AG08395 (cell line): ENCODE data around the gene SUMF1.

Experiments used
- DNase-seq: peaks from one replicate; pipeline ENCODE4 v3.0.0; 2012; ENCODE audit warnings: mixed read lengths, low spot score

The SUMF1 gene

DNA sequence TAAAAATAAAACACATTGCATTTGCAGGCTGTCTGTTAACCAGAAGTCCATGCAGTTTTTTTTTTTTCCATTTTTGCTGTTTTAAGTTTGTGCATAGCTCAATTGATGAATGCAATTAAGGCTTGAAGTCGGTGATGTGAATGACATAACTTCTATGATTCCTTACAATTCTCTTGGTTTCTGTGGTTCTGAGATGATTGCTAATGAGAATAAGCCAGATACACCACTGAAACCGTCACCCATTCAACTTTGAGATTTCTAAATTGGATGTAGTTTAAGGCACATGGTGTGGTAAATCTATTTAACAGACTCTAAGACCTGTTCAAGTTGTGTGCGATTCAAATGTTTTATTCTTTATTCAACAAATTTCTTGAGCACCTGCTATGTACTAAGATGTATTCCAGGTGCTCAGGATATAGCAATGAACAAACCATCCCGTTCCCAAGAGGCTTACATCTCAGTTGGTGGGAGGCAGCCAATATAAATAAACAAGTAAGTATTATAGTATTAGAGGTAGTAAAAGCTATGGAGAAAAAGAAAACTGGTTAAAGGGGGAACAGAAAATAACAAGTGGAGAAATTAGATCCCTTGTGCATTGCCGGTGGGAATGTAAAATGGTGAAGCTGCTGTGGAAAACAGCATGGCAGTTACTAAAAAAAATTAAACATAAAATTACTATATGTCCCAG is 30.1 kb upstream of the SUMF1 start:
- DNase-seq, result no peak

DNA sequence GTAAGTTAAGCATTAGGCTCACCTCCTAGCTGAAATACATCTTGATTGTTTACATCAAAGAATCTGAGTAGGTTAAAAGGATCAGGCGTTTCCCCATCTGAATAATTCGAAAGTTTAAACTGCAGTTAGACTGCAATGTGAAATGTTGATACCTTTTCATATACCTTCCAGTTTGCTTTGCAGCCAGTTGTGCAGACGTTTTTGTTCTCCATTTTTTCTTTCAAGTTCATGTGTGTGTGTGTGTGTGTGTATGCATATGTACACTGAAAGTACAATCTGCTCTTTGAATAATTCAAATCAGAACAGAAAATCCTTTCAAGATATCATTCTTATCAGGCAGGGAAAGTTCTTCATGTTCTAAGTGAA is 29.0 kb upstream of the SUMF1 start:
- DNase-seq, result no peak

DNA sequence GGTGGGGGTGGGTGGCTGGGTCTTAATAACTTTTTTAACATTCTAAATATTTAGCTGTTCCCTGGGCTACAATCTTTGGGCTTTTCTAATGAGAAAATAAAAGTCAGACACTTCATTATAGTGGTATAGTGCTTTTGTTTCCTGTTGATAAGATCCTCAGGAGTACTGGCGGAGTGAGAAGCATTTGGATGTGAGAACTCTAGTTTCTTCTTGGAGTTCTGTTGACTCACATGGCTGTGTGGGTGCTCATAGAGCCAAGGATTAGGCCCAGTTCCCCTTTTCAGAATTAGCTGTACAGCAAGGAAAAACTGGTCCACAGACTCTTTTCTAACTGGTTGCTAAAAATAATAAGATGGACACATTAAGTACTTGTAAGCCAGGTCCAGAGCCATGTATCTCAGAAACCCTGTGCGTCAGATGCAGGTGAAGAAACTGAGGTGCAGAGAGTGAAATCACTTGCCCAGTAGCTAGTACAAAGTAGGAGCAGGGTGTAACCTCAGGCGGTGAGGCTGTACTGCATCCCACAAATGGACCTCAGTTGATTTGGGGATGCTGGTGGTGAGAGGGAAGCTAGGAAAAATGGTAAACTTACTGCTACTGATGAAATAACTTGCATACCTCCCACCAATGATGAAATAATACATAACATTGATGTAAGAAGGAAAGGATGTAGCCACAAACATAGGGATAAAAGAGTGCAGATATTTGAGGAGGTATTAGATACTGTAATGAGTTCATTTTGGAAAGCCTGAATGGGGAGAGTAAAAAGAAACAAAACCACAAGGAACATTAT is 28.4 kb upstream of the SUMF1 start:
- no peak for DNase-seq

DNA sequence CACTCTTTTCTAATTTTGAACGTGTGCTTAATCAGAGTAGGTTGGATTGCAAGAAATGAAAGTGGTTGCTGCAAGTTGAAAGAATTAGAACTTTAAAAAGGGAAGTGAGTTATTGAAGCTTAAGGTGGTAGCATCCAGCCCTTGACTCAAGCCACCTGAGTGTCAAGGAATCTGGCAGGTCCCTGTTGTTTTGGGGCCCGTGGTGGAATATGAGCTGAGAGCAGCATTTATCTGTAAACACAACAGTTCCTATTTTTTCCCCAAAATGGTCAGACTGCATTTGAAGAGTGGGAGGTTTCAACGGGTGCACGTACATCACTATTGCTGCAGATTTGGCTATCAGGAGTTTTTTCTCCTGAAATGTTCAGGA is 27.8 kb upstream of the SUMF1 start:
- no peak for DNase-seq

DNA sequence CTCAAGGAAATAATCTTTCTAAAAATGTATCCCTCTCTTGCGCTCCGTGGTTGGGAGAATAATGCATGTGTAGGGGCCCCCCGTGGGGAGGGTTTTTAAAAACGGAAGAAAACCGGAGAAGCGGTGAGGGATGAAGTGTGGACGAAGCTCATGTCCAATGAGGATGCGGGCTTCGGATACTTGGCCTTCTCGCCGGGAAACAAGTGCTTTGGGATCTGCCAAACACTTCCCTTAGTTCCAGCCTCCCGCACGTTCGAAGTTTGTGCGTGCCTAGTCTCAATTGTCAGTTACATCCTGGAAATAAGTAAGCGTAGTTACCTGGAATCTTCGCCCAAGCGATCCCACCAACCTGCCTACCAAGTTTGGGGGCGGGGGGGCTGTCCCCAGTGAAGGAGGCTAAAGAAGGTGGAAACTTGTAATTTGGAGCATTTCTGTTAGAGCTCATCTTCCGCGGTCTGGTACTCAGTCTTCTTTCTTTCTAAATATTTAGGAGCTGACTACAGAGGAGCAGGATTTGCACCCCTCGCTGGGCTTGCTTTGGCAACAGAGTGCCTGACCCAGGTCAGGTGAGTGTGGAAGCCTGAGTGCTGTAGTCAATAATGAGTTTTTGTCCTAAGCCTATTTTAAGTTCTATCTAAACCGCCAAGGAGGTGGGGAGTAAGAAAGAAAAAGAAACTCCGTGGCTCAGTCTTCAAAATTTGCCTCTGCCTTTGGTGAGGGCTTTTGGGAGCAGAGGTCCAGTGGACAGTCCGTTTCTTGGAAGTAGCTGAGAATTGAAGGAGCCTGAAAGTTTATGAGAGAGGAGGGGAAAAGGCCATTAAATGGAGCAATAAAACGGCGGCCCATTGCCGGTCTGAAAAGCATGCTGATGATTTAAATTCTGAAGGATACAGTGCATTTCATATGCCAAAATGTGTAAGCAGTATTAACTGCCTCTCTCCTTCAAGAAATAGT is 27.1 kb upstream of the SUMF1 start:
- peak; percentile 13 for DNase-seq

DNA sequence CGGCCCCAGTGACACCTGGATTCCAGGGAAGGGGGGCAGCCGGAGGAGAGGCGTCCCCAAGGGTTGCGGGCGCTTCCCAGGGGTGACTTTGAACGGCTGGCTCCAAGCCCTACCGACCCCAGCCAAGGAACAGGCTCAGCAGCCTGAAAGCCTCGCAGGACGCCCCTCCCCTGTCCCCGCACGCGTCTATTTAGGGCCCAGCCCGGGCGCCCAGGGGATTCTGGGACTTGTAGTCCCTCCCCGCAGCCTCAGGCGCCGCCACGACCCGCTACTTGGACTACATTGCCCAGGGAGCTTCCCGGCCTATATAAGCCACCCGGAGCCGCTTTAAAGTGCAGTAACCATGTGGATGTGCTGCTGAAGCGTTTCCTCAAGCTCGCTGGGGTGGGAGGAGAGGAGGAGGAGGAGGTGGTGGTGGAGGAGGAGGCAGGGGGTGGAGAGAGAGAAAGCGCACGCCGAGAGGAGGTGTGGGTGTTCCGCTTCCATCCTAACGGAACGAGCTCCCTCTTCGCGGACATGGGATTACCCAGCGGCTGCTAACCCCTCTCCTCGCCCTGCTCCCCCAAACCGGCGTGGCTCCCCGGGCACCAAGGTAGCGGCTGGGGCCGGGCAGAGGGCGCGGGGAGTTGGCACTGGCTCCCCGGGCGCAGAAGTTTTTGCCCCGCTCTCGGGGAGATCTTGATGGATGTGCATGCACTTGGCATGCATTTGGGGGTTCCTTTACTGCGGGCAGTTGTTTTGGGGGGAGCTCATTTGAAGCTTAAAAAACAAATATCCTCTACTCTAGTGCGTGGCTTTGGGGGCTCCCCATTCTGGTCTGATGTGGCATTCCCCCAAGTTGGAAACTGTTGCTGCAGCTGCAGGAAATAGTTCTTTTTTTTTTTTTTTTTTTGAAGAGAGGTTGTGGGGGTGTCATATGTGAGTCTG is 26.2 kb upstream of the SUMF1 start, which contains the start of gene ITPR1:
Gene ITPR1 (plus strand): TSS at position 335 of the 927 bp plus-strand sequence. CDS start 23,144 bp downstream, outside the sequence.
- peak; percentile 98 for DNase-seq

DNA sequence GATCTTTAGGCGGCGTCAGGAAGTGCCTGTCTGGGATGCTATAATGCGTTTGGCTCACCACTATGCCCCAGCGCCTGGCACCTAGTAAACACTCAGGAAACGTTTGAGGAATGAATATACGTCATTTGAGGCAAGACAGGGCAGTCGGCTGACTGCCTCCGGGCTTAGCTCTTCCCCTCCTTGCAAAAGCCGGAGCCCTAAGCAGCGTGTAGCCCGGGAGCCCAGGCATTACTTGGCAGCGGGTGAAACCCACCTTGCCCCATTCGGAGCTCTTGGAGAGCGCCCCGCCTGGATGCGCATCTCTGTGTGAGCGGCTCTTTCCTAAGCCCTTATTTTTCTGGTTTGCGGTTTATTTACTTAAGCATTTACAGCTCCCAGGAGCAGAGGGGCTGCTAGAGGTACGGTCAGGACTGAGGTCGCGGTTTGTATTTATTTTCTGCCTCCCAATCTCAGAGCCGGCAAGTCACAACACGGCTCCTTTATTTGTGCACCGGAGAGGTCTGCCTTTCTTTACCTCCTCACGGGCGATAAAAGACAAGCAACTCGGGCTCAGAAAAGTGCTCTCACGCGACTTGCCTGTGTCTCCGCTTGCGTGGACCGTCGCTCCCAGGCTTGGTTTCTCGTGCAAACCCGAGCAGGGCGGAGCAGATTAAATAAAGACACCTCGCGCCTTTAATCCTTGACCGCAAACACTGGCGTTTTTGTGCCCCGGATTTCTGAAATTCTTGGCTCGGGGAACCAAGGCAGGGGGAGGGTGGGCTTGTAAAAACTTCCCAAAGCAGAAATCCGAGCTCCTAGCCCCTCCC is 25.3 kb upstream of the SUMF1 start:
- peak; percentile 55 for DNase-seq

DNA sequence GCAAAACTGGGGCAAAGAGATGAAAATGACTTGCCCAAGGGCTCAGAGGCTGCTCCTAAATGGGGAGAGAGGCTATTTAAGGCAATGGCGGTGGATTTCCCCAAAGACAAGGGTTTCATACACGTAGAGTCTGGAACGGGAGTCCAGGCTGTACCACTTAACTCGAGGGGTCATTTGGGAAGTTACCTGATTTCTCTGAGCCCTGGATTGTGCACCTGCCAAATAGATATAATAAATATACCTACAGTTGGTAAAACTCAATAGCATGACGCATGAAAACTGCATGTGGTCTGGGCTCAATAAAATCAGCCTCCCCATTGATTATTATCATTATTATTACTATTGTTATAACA is 24.8 kb upstream of the SUMF1 start:
- no peak for DNase-seq

DNA sequence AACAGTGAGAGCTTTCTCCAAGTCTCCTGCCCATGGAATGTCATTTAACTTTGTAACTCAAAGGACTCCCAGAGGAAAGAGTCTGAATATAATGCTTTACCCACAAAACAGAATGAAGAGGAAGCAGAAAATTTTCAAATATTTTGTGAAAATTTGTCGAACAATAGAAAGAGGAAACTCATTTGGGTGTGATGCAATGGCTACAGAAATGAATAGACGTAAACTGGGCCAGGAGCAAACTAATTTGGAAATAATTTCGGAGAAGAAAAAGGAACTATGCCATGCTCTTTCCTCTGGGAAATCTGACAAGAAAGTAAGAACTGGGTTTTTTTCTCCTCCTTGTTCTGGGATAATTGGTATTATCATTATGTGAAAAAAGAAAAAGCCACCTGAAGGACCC is 11.2 kb upstream of the SUMF1 start:
- no peak for DNase-seq

DNA sequence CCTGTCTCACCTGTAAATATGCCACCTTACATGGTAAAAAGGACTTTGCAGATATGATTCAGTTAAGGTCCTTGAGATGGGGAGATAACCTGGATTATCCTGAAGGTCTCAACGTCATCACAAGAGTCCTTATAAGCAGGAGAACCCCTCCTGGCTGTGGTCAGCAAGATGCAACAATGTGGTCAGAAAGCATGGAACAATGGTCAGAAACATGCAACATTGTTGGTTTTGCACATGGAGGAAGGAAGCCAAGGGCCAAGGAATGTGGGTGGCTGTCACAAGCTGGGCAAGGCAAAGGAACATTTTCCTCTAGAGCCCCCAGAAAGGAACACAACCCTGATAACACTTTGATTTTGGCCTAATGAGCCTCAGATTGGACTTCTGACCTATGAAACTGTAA is 9.4 kb upstream of the SUMF1 start:
- DNase-seq, result no peak

DNA sequence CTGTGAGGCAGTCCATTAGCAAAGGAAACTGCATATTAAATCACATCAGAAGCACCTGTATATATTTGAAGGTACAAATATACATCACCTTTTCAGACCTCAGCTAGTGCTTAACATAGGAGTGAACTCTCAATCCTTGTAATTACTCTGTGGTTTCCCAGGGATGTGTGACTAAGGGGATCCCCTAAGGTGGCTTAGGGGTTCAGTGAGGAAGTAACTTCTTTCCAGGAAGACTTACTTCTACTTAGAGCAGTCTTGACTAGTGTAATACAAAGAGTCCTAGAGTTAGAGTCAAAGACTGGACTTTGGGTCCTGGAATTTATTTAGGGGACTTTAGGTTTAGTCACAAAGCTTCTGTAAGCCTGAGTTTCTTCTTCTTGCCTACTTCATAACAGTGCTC is 8.7 kb upstream of the SUMF1 start:
- DNase-seq, result no peak

DNA sequence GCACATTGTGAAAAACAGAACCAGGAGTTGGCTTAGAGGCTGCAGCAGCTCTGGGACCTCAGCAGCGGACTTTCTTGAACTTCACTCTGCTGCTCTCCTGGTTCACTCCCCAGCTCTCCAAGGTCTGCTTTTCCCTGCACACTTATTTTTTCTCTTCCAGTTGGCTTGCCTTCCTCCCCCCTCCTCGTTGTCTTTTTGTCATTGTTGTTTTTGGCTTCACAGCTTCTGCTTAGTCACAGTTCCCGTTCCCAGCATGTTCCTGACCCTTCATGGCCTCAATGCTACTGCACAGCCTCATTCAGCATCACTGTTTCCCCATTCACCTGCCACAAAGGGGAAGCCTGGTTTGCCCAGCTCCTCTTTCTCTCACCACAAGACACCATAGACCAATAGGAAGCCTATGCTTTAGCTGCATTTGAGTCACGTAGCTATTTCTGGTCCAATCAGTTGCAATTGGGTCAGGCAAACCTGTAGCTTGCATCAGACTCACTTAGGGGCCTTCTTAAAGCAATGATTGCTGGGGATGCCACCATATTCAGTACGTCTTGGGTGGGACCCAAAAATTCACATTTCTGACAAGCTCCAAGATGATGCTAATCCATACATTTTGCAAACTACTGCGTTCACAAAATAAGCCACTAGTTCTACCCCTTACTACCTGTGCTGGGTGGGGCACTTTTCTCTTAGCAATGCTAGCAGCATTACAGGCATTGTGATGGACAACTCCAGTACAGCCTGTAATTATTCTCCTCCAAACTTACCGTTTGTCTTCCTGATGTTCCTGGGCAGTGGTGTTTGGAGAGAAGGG is 7.8 kb upstream of the SUMF1 start:
- DNase-seq, result peak; percentile 28

DNA sequence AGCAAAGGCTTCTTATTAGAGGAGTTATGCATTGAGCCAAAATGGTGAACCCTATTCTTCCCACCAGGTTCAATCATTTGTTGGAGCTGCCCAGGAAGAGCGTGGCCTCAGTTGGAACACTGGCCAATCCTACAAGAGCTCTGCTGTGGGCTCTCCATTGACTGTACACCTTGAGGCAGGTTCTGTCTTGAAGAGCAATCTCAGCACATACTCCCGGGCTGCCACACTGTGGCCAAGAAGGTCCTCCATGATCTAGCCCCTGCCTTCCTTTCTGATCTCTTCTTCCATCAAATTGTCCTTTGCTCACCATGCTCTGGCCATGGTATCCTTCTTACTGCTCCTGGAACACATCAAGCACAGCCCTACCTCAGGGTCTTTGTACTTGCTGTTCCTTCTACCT is 5.7 kb upstream of the SUMF1 start:
- DNase-seq, result no peak

DNA sequence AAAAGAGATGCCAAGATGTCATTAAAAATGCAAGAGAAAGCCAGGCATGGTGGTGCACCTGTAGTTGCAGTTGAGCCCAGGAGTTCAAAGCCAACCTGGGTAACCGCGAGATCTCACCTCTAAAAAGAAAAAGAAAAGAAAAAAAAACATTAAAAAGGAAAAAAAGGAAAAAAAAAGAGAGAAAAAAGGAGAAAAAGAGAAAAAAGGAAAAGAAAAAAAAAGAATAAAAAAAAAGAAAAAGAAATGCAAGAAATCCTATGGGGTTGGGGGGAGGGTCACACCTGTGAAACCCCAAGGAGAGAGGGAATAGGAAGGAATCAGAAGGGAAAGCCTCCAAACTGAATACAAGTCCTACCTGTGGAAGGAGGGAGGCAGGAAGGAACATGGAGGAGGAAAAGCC is 5.2 kb upstream of the SUMF1 start:
- DNase-seq, result no peak

DNA sequence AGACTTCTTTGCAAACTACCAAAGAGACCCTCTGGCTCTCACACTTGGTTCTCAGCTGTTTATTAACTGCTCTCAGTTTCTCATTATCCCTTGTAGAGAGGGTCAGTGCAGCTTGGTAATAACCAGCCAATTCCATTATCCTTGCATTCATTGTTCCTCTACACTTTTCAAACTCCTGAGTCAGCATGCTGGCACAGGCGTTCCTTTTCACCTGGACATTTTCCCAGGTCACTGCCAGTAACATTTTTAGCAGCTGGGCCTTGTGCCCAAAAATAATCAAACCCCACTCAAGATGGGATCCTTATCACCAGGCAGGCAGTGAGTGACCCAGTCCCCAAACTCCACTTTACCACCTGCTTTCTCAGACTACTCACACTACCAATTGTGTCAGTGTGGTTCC is 4.8 kb upstream of the SUMF1 start:
- DNase-seq, result no peak

DNA sequence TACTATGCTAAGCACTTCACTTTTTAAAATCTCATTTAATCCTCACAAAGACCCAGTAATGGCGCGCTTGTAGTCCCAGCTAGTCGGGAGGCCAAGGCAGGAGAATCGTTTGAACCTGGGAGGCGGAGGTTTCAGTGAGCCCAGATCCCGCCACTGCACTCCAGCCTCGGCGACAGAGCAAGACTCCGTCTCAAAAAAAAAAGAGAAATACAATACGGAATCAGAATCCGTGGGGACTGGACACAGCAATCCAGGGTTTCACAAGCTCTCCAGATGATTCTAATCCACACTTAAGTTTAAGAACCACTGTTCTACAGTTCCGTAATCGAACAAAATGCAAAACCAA is 426 bp upstream of the SUMF1 start:
- DNase-seq, result no peak

DNA sequence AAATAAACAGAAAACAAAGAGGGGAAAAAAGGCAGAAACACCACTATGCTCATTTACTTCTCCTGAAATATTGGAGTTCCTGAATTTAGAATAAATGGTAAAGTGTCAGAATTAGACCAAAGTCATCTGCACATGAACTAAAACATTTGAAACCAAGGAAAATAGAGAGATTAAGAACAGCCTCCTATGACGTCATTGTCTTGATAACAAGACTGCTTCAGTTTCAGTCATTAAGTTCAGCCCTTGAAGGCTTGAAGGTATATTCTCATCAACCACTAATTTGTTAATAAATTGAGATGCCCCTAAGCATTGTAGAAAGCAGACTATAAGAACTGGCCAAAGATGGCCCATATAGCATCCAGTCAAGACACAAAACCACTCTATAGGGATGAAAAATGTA is 2.5 kb downstream of the SUMF1 start:
- DNase-seq, result no peak

DNA sequence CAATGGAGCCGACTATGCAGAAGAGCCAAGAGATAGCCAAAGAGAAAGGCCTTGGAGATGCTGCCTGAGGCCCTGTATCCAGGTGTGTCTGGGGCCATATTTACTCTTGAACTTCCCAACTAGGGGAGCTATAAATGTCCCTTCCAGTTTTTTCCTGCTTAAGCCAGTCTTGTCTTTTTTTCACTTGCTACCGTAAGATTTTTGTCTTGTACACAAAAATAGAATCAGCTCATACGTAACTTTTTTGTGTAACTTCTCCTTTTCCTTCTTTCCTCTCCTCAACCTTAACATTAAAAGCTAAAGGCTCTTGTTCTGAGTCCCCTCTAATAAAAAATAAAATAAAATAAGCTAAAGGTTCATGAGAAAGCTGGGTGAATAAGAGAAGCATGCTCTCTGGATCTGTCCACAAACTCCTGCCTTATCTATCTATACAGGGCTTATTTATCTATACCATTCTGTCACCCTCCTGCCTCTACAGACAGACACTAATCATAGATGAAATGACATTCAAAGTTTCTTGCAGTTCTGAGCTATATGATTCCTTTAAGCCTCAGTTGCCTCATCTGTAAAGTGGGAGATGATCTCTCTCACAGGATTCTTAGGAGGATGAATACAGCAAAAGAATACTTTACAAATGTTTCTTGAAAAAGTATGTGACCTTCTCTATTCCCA is 4.6 kb downstream of the SUMF1 start:
- DNase-seq, result no peak

DNA sequence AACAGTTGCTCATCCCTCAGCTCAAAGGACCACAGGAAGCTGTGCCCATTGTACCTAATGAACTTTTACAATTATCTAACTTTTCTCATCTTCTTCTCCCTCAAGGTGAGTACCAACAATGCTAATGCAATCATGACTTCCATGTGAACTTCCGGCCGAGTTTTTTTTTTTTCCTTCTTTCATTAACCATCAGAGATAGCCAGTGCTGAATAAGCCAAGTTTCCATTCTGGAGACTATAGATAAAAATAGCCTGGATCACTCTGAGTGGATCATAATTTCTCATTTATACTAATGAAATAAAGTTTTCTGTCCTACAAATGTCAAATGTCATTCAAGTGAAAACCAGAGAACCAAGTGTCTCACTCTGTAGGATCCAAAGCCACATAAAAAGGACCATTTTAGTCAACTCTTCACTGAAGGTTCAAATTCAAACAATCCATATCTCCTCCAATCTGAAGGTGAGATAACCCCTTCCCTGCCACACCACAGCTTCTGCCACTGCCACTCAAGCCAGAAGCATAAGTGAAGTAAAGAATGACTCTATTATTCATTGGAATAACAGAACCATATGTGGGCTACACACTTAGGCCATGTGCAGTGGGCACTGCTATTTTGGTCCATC is 5.5 kb downstream of the SUMF1 start:
- DNase-seq, result no peak
